NCI-H146 (cell line): ENCODE data around the gene GRAMD2B.

Source experiments
- DNase-seq: peaks from one replicate; lab custom pipeline; 2025; lab: John Stamatoyannopoulos, UW

The GRAMD2B gene

DNA sequence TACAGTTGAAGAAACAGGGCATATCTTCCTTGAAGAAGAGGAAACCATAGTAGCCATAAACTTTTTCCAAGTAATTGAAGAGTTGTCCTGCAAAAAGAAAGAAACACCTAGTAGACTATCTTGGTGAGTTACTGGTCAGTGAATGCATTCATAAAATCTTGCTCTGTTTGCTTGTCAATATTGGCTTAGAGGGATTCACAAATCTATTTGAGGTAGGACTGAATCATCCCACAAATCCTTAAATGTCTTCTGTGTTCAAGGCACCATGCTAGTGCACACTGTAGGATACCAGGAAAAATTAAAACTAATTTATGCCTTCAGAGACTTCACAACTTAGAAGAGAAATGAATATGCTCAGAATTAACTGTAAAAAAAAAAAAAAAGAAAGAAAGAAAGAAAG, 57.6 kb downstream of the GRAMD2B start:
- DNase-seq: no peak

- no peak for DNase-seq
Observed at GRCh38 chr5:126481243-126481642, 58.0 kb downstream of the GRAMD2B start.

DNA sequence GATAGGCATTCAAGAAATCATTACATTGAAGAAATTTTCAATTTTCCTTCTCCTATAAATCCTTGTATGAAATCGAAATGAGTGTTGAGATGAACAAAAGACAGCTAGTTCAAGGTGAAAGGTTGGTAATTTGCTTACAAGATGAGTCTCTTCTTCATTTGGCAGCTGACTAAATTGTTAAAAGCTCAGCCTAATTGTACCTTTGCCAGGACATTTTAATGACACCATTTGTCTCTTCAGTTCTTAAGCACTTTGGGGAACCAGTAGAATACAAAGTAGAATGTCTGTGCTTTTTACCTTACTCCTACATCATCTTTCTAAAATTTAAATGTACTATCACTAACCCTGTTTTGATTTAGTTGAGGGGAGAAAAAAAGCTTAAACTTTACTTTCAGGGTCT, 59.4 kb downstream of the GRAMD2B start:
- DNase-seq: no peak

DNA sequence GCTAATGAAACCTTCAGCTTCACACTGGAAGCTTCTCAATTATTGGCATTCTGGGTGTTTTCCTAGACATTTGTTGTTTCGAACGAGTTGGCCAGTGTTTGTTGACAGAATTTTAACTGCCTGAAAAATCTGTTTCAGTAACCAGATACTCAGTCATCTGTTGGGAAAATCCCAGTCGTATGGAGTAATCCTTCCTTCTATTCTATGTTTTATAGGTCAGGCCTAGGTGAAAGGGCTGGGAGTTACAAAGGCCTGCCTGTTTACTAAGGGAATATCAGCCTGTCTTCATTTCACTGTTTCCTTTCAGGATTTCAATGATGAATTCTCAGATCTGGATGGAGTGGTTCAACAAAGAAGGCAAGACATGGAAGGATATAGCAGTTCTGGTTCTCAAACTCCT, 59.9 kb downstream of the GRAMD2B start:
- no peak for DNase-seq

DNA sequence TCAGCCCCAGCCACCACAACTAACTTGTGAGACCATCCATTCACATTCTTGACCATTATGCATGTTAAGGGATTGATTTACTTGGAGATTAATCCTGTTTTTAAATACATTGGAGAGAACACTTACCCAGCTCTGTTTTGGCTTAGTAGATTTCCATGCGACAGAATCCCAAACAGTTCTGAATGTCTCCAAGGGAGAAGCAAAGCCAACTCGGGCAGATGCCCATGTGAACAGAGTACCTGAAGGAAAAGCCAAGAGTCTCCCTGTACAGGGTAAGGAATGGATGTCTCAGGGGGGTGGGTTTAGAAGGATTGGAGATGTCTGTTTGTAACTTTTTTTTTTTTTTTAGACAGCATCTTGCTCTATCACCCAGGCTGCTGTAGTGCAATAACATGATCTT, 61.0 kb downstream of the GRAMD2B start:
- no peak for DNase-seq

DNA sequence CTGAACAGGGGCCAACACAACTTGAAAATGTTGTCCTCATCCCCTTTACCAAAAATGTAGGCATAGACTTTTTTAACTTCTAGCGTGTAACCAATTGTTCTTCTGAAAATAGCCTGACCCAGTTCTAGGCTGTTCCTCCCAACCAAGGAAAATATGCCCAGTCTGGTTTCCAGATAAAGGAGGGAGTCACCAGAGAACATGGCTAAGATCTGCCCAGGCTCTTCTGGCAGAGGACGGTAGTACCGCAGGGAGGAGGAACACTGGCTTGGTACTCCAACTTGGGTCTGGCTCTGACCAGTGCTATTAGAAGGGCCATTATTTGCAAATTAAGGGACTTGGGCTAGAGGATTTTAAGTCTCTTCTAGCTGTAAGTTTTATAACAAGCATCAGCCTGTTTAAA, 63.1 kb downstream of the GRAMD2B start:
- DNase-seq: no peak

DNA sequence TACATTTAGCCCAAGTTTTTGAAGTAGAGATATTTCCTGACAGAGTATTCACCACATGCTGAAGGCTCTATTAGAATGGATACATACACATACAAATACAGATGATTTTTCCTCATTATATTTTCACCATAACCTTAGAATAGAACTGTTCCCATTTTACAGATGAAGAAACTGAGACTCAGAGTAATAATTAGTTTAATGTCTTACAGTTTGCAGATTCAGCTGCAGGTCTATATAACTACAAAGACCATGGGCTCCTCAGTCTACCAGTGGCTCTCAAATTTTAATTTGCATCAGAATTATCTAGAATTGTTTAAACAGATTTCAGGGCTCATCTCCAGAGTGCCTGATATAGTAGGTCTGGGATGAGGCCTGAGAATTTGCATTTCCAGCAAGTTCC, 64.4 kb downstream of the GRAMD2B start:
- no peak for DNase-seq

DNA sequence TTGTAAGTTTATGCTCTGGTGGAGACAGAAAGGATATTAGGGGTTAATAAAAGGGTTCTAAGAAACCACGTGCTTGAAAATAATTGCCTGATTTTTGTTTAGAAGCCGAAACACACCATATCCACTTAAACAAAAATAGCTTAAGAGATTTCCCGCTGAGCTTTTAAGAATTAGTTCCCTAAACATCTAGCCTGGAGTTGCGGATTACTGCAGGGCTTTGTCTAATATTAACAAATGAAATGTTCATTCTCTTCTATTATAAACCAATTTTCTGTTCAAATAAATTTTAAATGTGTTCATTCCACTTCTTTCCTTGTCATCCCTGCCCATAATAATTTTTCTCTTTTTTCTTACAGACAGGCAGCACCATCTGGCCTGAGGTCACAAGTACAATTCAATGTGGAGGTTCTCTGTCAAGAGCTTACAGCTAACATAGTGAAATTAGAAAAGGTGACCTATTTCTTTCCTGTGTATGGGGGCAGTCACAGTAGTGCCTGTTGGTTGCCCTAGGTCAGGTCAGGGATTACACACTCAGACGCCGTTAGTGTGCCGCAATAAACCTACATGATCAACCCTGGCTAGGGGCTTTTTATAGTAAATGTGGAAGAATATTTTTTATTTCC, 65.3 kb downstream of the GRAMD2B start:
- DNase-seq: no peak

DNA sequence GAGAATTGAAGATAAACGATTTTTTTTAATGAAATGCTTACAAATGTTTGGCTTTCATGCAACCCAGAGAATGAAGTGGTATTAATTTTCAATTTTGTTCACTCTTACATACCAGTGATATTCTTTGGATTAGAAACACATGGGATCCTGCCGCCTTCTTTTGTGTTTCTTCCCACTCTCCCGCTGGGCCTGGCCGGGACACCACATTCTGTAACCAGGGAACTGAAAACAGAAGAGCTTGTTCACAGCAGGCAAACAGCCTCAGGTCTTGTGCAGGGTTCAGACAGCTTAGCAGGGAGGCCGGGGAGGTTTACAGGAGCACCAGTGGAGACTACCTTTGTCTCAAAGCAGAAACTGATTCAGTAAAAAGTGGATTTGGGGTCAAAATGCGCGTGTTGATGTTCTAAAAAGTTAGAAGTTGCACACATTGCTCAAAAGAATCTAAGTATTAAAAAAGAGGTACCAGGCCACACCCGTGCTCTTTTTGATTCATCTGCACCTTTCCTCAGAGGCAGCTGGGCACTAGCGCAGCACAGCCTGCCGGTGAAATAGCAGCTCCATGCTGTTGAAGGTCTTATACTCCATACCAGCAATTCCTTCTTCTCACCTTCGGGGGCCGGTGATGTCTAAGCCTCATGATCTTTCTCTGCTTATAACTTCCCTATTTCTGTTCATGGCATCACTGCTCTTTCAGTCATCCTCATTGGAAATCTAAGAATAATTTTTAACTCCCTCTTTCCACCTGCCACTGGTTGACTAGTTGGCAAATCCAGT, 67.1 kb downstream of the GRAMD2B start:
- DNase-seq: peak; percentile 45

DNA sequence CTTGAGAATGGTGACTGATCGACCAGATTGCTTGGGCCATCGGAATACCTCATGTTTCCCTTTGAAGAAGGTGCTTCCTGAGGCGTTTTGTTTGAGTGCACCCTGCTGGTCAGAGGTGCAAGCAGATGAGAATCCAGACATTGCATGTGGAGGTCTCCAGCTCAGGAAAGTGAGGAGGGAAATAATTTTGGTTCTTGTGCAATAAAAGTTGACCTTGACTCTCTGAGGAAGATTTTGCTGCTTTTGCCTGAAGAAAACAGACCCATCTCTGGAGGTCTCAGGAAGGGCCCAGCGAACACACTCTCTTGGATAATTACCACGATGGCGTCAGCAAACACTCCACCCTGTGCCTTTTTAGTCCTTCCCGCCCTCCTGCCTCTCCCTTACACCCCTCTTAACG, 69.7 kb downstream of the GRAMD2B start:
- DNase-seq: peak; percentile 19

GRCh38 chr5:126494393-126494792, 71.2 kb downstream of the GRAMD2B start:
- DNase-seq: no peak

DNA sequence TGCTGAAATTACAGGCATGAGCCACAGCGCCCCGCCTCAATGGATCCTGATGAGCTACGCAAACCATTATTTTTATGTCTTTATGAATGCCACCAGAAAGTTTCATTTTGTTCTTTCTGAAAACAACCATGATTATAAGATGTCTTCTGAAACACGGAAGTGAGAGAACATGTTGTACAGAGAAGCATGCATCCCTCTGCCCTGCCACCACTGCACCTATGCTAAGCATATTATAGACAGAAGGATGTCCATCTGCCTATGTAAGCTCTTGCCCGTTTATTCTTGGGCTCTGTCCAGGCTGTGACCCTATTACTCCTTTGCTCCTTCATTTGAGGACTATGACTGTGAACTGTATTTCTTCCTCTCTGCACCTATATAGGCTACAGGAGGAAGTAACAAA, 74.3 kb downstream of the GRAMD2B start:
- no peak for DNase-seq

GRCh38 chr5:126499278-126499677, 76.1 kb downstream of the GRAMD2B start:
- no peak for DNase-seq

GRCh38 chr5:126499853-126500342, 76.7 kb downstream of the GRAMD2B start:
- DNase-seq: peak; percentile 85

GRCh38 chr5:126501448-126501847, 78.2 kb downstream of the GRAMD2B start:
- no peak for DNase-seq

GRCh38 chr5:126503602-126504104, 80.4 kb downstream of the GRAMD2B start:
- no peak for DNase-seq

- DNase-seq: no peak
Observed at GRCh38 chr5:126506079-126506478, 82.9 kb downstream of the GRAMD2B start.

- no peak for DNase-seq
Observed at GRCh38 chr5:126508251-126508961, 85.2 kb downstream of the GRAMD2B start.

DNA sequence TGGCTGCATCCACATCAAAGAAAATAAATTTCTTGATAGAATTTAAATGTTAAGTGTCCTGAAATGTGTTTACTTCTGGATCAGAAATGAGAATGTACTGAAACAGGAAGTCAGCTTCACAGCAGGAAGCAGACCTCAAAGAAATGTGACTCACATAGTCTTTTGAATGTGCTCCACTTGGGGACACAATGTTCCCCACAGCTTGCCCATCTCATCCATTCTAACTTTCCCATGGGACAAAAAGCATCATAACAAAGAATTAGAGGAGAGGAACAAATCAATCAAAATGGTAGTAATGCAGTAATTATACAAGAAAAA, 85.7 kb downstream of the GRAMD2B start:
- DNase-seq: no peak

GRCh38 chr5:126509339-126509738, 86.1 kb downstream of the GRAMD2B start:
- no peak for DNase-seq

DNA sequence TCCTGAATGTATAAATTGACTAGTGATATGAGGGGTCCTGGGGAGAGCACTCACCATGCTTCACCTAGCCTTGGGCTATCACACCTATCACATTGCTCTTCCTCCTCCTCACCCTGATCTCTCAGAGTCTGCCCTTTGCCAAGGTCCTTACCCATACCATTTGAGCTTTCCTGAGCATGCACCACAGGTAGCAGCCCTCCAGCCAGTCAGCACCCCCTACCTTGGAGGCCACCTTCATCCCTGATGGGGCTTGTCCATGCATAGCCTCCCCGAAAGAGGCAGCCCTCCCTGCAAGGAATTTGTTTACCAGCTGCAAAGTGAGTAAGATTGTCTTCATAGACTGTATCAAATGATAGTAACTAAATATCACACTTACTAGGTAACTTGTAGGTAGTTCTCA, 88.8 kb downstream of the GRAMD2B start:
- no peak for DNase-seq

GRCh38 chr5:126512451-126512850, 89.2 kb downstream of the GRAMD2B start:
- no peak for DNase-seq

- DNase-seq: no peak
Observed at GRCh38 chr5:126513302-126513701, 90.1 kb downstream of the GRAMD2B start.
